K562 (cell line): ENCODE results near the gene USP2. TPM values are rescaled to one million over a fixed set of nuclear protein-coding genes. Genes with fewer than 3 reads are reported as not detected.

Experiments
- ARID4B ChIP-seq: sonication (generic); formaldehyde crosslinking; IDR thresholded peaks from 2 replicates; pipeline ENCODE4 v1.8.0; 2022; ENCODE audit warnings: mild to moderate bottlenecking, missing genetic modification reagents
- ATF7 ChIP-seq: fragments of 450-650 bp; IDR thresholded peaks from 2 replicates; pipeline ENCODE4 v1.7.1; 2014; ENCODE audit warnings: mild to moderate bottlenecking, moderate library complexity
- CXXC5 ChIP-seq: fragments of 250-450 bp; sonication (Bioruptor Pico); IDR thresholded peaks from 2 replicates; pipeline ENCODE4 v1.8.0; 2022; ENCODE audit warnings: inconsistent platforms, mild to moderate bottlenecking, moderate library complexity
- KAT2B ChIP-seq: IDR thresholded peaks from one replicate; pipeline ENCODE4 v1.6.1; 2012; ENCODE audit warnings: low read depth, mild to moderate bottlenecking, control low read depth, inconsistent platforms, low read length, moderate library complexity
- KLF1 ChIP-seq: fragments of 450-650 bp; IDR thresholded peaks from 2 replicates; pipeline ENCODE4 v1.6.1; 2016; ENCODE audit warnings: missing genetic modification characterization, missing compliant biosample characterization
- MTA1 ChIP-seq: fragments of 450-650 bp; IDR thresholded peaks from 2 replicates; pipeline ENCODE4 v1.6.1; 2017; ENCODE audit warnings: borderline replicate concordance
- SMARCB1 ChIP-seq: IDR thresholded peaks from 2 replicates; pipeline ENCODE4 v1.6.1; 2011; ENCODE audit warnings: improper control_type of control experiment, low read depth; ENCODE audit not compliant: insufficient read length
- SMARCC2 ChIP-seq: fragments of 450-650 bp; IDR thresholded peaks from 2 replicates; pipeline ENCODE4 v1.6.1; 2017; ENCODE audit warnings: antibody characterized with exemption, moderate library complexity, mild to moderate bottlenecking, low read depth
- SRSF7 ChIP-seq: fragments of 200-400 bp; formaldehyde crosslinking; optimal IDR thresholded peaks from 2 replicates; pipeline ENCODE3; 2017; ENCODE audit warnings: mild to moderate bottlenecking, low read depth, low read length
- TRIM25 ChIP-seq: fragments of 450-650 bp; IDR thresholded peaks from 2 replicates; pipeline ENCODE4 v1.7.0; 2016; ENCODE audit warnings: borderline replicate concordance
- UBTF ChIP-seq, 2 experiments: IDR thresholded peaks; 2 replicates each; pipeline ENCODE4 v1.6.1; 2012; ENCODE audit warnings: improper control_type of control experiment in 2 of 2, low read depth in 2 of 2, low read length in 2 of 2, borderline replicate concordance in 1 of 2
- ZFP30 ChIP-seq: fragments of 250-450 bp; sonication (Bioruptor Pico); IDR thresholded peaks from 2 replicates; pipeline ENCODE4 v1.8.0; 2022; ENCODE audit warnings: moderate library complexity, mild to moderate bottlenecking, inconsistent platforms, borderline replicate concordance
- ZNF277 ChIP-seq: fragments of 250-450 bp; sonication (Bioruptor Pico); IDR thresholded peaks from 2 replicates; pipeline ENCODE4 v1.8.0; 2022; ENCODE audit warnings: inconsistent platforms, mild to moderate bottlenecking, moderate library complexity, borderline replicate concordance
- ZNF589 ChIP-seq: fragments of 200-800 bp; sonication (Bioruptor generic); IDR thresholded peaks from 2 replicates; pipeline ENCODE4 v1.6.1; 2016; ENCODE audit warnings: low read depth, missing genetic modification characterization, missing compliant biosample characterization
- polyA plus RNA-seq, 8 experiments: library from polyadenylated mRNA; depleted of rRNA in 4 of 8; stranded (reverse) in 5 of 8; unstranded in 3 of 8; fragments of >200 nt; fragmentation: Nextera tagmentation in 2 of 8; fragmentation: Illumina TruSeq in 1 of 8; extraction: Ambion mirVana in 2 of 8; extraction: Trizol in 1 of 8; gene quantifications; 2 replicates each; pipeline versions ENCODE4 v1.2.1 to v1.2.3, GENCODE V29; 2011 to 2014; ENCODE audit warnings: inconsistent platforms in 1 of 8, missing spikeins in 1 of 8
- total RNA-seq, 7 experiments: library from RNA; depleted of rRNA in 6 of 7; stranded (reverse); fragments of >200 nt in 6 of 7; fragmentation: Illumina TruSeq in 2 of 7; extraction: Trizol in 2 of 7; gene quantifications; 2 replicates each; pipeline versions ENCODE4 v1.2.1 to v1.2.3, GENCODE V29; 2011 to 2021; ENCODE audit warnings: low replicate concordance in 1 of 7

USP2 gene
- total and polyA plus RNA-seq, 9 of the 15 experiments (the other 6 are each of a cell fraction or from before 2014, with no cell fraction given): 2.8 to 16.9 (median 3.9) TPM

- TF ChIP-seq UBTF (IDR thresholded peaks at IDR 0.05; ENCODE audit: borderline replicate concordance in 1 of 2, low read depth in 2 of 2, low read length in 2 of 2) (no peak), ZFP30 (CRISPR knock-in tag) (no peak), MTA1 (peak; percentile 46; the same call in 1 of the 2 replicates), KLF1 (tag) (no peak), SMARCC2 (0 out of 2 replicates have a peak, but pooled peaks have one; percentile 35), SRSF7 (no peak), CXXC5 (CRISPR knock-in tag) (no peak), ATF7 (no peak), ZNF589 (CRISPR knock-in tag) (no peak), ARID4B (CRISPR knock-in tag) (peak; percentile 16; the same call in 1 of the 2 replicates), TRIM25 (no peak), KAT2B (no peak), SMARCB1 (no peak), ZNF277 (CRISPR knock-in tag) (no peak)
Measured at GRCh38 chr11:119368121-119369034, 13.1 kb downstream of the USP2 start (continued).
